GM19467 (cell line): ENCODE data around the gene TRIML2.
"Not testable (repeated sequence)": the region's sequence is repeated elsewhere in the genome, so short reads cannot be mapped to it uniquely, and the experiment has no call there.

Source experiments
- ATAC-seq: cut with Tn5 transposase; IDR thresholded peaks from one replicate; pipeline ENCODE4 v1.9.1; 2021; ENCODE audit warnings: mild to moderate bottlenecking, moderate library complexity; ENCODE audit not compliant: unreplicated experiment

Gene TRIML2

DNA sequence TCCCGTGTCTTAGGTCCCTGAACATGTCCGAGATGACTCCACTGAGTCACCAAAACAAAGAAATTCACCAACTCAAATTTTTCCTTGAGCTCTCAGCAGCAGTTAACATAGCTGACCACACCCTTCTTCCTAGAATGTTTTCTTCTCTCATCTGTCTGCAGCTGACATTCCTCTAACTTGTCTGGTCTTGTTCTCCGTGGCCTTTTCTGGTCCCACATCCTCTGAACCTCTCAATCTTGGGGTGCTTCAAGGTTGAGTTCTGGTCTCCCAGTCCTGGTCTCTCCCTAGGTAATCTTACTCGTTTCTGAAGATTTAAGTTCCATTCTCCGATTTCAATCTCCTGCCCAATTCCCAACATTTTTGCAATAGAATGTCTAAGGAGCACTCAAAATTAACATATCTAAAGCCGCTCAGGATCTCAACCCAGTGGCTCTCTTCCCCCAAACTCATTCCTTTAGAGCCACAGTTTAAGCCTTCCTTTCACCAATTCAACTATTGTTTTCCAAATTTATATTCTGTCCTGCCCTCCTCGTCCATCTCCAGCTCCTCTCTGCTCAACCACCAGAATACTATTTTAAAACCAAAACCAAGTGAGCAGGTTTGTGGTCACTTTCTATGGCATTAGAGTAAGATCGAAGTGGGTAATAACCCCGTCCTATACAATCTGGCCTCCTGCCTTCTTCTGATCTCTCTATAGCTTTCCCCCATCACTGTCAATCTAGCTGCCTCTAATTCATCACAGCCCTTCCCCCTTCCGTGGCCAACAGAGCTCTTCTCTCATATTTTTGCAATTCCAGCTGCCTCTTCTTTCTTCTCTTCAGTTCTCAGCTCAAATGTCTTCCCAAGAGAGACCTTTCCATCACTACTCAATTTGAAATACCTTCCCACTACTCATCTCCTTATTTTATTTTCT is 1.2 kb downstream of the TRIML2 start:
- ATAC-seq = no peak

DNA sequence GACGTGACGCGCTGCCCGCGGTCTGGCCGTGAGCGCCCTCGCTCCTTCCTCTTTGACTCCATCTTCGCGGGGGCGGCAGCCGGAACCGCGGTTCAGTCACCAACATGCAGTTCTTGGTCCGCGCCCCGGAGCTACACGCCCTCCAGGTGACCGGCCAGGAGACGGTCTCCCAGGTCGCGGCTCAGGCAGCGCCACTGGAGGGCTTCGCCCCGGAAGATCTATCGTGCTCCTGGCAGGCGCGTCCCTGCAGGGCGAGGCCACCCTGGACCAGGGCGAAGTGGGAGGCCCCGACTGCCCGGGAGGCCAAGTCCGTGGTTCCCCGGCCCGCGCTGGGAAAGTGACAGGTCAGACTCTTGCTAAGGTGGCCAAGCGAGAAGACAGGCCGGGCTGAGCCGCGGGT is 2.9 kb downstream of the TRIML2 start:
- ATAC-seq = no peak

GRCh38 chr4:188092824-188093223 is 16.6 kb downstream of the TRIML2 start:
- no peak for ATAC-seq

DNA sequence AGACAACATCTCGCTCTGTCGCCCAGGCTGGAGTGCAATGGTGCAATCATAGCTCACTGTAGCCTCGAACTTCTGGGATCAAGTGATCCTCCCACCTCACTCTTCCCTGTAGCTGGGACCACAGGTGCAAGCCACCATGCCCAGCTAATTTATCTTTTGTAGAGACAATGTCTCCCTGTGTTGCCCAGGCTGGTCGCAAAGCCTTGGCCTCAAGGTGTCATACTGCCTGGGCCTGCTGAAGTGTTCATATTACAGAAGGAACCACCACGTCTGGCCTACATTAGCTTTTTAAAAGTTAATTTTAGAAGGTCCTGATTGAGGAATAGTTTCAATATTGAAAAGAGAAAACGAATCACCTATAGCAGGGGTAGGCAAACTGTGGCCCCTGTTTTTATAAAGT is 22.5 kb downstream of the TRIML2 start:
- ATAC-seq = no peak

- ATAC-seq = no peak
These were observed 26.6 kb downstream of the TRIML2 start for GRCh38 chr4:188082796-188083195.

- no peak for ATAC-seq
These were observed 31.3 kb downstream of the TRIML2 start for GRCh38 chr4:188078116-188078515.

GRCh38 chr4:188076169-188076568 is 33.2 kb downstream of the TRIML2 start:
- ATAC-seq = no peak

DNA sequence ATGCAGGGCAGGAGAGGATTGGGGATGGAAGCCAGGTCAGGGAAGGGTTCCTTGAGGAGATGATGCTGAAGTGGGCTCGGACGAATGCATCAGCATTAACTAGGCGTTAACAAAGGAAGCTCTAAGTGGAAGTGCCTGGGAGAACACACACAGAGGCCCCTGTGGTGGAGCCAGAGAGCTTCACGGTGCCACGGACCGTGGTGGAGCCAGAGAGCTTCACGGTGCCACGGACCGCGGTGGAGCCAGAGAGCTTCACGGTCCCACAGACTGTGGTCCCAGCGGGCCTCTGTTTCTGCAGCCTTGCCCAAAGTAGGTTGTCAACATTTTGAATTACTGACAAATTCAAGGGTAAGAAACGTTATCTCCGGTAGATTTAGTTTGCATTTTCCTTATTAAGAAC is 48.3 kb downstream of the TRIML2 start:
- ATAC-seq = no peak

- no peak for ATAC-seq
These were observed 56.1 kb downstream of the TRIML2 start for GRCh38 chr4:188053302-188053701.

GRCh38 chr4:188046657-188047056 is 62.7 kb downstream of the TRIML2 start:
- no peak for ATAC-seq

- ATAC-seq = not testable (repeated sequence)
These were observed 63.9 kb downstream of the TRIML2 start for GRCh38 chr4:188045461-188045860.

DNA sequence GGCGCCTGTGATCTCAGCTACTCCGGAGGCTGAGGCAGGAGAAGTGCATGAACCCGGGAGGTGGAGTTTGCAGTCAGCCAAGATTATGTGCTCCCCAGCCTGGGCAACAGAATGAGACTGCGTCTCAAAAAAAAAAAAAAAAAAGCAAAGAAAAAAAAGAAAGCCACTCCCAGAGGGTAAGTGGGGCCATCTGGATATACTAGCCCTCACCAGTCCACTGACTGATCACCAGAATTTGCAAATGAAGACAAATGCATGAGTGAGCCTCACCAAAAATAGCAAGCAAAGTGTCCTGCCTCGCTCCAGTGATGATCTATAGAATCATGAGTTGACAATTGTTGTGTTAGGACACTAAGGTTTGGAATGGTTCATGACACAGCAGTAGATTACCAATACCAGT is 66.2 kb downstream of the TRIML2 start:
- ATAC-seq = no peak

- no peak for ATAC-seq
These were observed 67.2 kb downstream of the TRIML2 start for GRCh38 chr4:188042191-188042590.

DNA sequence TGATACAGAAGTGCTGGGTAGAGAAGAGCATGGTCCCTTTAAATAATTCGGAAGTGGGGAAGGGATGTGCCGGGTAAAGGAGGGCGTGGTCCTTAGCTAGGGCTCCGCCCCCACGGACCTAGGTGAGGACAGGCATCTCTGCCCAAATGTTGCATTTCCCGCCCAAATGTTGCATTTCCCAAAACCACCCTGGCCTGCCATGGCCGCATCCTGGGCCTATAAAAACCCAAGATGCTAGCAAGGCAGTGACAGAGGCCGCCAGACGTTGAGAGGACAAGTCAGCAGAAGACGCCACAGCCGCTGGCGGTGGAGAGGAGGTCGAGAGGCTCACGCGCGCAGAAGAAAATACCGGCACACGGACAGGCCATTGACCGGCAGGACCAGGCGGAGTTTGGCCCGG is 67.7 kb downstream of the TRIML2 start:
- ATAC-seq = no peak
